Cardiac fibroblast (primary cell): ENCODE data around the gene TSR3.

Experiments
- DNase-seq, 2 donors: peaks; one replicate each; pipeline versions ENCODE4 v3.0.0 to v3.0.0-alpha.2; 2010; ENCODE audit warnings: low read depth in 2 of 2
- H3K4me3 ChIP-seq, 2 donors: replicated peaks in 1 of 2; 1 replicate in 1 of 2; 2 replicates in 1 of 2; pipeline ENCODE4 v1.5.1; 2011; ENCODE audit warnings: low read depth in 2 of 2, low read length in 2 of 2, mild to moderate bottlenecking in 2 of 2, moderate library complexity in 1 of 2
- CTCF ChIP-seq: IDR thresholded peaks from one replicate; pipeline ENCODE4 v1.5.1; 2011; ENCODE audit warnings: low read depth, mild to moderate bottlenecking, low read length, inconsistent platforms

Gene TSR3

GRCh38 chr16:1347286-1347855, 4.3 kb downstream of the TSR3 start:
- no peak for TF ChIP-seq CTCF
- no peak overlapping the region for H3K4me3 ChIP-seq
- no peak for DNase-seq

DNA sequence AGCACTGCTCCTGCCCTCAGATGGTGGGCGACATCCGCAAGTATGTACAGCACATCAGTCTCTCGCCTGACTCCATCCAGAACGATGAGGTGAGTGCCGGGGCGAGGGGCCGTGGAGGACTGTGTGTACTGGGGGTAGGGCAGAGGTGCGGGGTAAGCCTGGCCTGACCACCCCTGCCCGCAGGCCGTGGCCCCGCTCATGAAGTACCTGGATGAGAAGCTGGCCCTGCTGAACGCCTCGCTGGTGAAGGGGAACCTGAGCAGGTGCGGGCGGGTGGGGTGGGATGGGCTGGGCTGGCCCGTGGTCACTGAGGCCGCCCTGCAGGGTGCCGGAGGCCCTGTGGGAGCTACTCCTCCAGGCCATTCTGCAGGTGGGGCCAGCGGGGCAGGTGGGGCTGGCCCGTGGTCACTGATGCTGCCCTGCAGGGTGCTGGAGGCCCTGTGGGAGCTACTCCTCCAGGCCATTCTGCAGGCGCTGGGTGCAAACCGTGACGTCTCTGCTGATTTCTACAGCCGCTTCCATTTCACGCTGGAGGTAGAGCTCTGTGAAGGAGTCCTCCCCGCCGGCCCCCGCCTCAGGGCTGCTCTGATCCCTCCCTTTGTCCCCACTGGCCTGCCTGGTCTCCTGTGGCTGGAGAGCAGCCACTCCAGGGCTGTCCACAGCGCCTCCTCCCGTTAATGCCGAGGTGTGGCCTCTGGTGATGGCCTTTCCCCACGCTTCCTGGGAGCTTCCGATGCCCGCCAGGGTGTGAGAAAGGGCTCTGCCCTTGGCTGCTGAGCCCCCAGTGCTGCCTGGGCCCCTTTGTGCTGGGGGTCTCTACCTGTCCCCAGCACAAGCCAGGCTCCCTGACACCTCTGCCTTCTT, 5.0 kb downstream of the TSR3 start:
- H3K4me3 ChIP-seq = no peak overlapping the region
- peak; percentile 32 for TF ChIP-seq CTCF
- peak in 1 of 2 donors; percentile 16 for DNase-seq

- TF ChIP-seq CTCF = no peak
Observed at GRCh38 chr16:1345651-1346421, 5.8 kb downstream of the TSR3 start.

GRCh38 chr16:1345087-1345486, 6.6 kb downstream of the TSR3 start:
- no peak overlapping the region for H3K4me3 ChIP-seq
- DNase-seq = no peak
- no peak for TF ChIP-seq CTCF

More at GRCh38 chr16:1345651-1346421, 5.8 kb downstream of the TSR3 start:
- DNase-seq = no peak
- no peak overlapping the region for H3K4me3 ChIP-seq

- no peak overlapping the region for H3K4me3 ChIP-seq
- no peak for DNase-seq
- no peak for TF ChIP-seq CTCF
Observed at GRCh38 chr16:1344499-1344898, 7.2 kb downstream of the TSR3 start.

DNA sequence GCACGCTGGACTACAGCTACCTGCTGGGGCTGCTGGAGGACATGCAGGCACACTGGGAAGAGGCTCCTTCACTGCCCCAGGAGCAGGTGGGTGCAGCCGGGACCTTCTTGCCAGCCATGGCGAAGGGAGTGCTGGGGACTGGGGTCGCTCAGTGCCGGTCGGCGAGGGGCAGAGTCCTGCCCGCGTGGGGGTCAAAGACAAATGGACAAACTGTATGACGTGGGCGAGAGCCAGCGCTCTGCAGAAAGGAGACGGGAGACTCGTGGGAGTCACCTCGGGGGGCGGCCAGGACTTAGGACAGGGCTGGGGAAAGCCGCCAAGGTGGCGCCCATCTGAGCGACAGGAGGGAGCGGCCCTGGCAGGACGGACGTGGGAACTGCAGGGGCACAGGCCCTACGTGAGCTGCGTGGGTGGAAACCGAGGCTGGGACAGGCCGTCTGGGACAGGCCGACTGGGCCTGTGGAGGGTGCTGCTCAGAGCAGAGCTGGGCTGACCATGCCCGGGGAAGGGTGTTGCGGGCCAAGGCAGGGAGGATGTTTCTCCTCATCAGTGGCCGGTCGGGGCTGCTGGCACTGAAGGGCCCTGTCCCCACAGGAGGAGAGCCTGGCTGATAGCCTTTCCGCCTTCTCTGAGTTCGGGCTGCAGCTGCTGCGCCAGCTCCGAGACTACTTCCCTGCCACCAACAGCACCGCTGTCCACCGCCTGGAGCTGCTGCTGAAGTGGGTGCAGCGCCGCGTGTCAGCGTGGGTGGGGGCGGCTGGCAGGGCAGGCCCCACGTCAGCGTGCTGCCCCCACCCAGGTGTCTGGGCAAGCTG, 8.0 kb downstream of the TSR3 start:
- TF ChIP-seq CTCF = no peak
- no peak overlapping the region for H3K4me3 ChIP-seq
- no peak for DNase-seq
